ENCODE results near the gene SLIT1.

SLIT1 gene

GRCh38 chr10:97175586-97175985 lies 10.2 kb downstream of the SLIT1 start:
- DNase-seq (ENCODE audit: insufficient read length, low spot score) (no peak), FAIRE-seq (no peak)

- no peak for FAIRE-seq
Measured at GRCh38 chr10:97174941-97175340, 10.8 kb downstream of the SLIT1 start.

GRCh38 chr10:97174276-97174775 lies 11.4 kb downstream of the SLIT1 start:
- FAIRE-seq (no peak), DNase-seq (ENCODE audit: insufficient read length, low spot score) (no peak)

More at GRCh38 chr10:97174941-97175340, 10.8 kb downstream of the SLIT1 start:
- DNase-seq (ENCODE audit: insufficient read length, low spot score) = no peak

- DNase-seq (ENCODE audit: insufficient read length, low spot score) (no peak), FAIRE-seq (no peak)
Measured at GRCh38 chr10:97173036-97173435, 12.7 kb downstream of the SLIT1 start.

GRCh38 chr10:97171001-97171400 lies 14.8 kb downstream of the SLIT1 start:
- no peak for FAIRE-seq
- no peak for DNase-seq (ENCODE audit: insufficient read length, low spot score)

GRCh38 chr10:97169911-97170693 lies 15.7 kb downstream of the SLIT1 start:
- DNase-seq (ENCODE audit: insufficient read length, low spot score) (peak; percentile 13), FAIRE-seq (no peak)

GRCh38 chr10:97169063-97169462 lies 16.7 kb downstream of the SLIT1 start:
- DNase-seq (ENCODE audit: insufficient read length, low spot score) = no peak
- FAIRE-seq = no peak

- FAIRE-seq (no peak), DNase-seq (ENCODE audit: insufficient read length, low spot score) (no peak)
Measured at GRCh38 chr10:97168645-97169044, 17.1 kb downstream of the SLIT1 start.

GRCh38 chr10:97165499-97165898 lies 20.3 kb downstream of the SLIT1 start:
- no peak for DNase-seq (ENCODE audit: insufficient read length, low spot score)
- FAIRE-seq = no peak

- FAIRE-seq = no peak
- DNase-seq (ENCODE audit: insufficient read length, low spot score) = no peak
Measured at GRCh38 chr10:97163781-97164501, 21.8 kb downstream of the SLIT1 start.

- DNase-seq (ENCODE audit: insufficient read length, low spot score) (no peak), FAIRE-seq (no peak)
Measured at GRCh38 chr10:97163181-97163580, 22.6 kb downstream of the SLIT1 start.

- FAIRE-seq = no peak
- DNase-seq (ENCODE audit: insufficient read length, low spot score) = no peak
Measured at GRCh38 chr10:97159646-97160305, 26.0 kb downstream of the SLIT1 start.

GRCh38 chr10:97157578-97158095 lies 28.1 kb downstream of the SLIT1 start:
- FAIRE-seq (no peak), DNase-seq (ENCODE audit: insufficient read length, low spot score) (no peak)

GRCh38 chr10:97154781-97155180 lies 31.0 kb downstream of the SLIT1 start:
- DNase-seq (ENCODE audit: insufficient read length, low spot score) (no peak), FAIRE-seq (no peak)

GRCh38 chr10:97154162-97154561 lies 31.6 kb downstream of the SLIT1 start:
- DNase-seq (ENCODE audit: insufficient read length, low spot score) (no peak), FAIRE-seq (no peak)

- DNase-seq (ENCODE audit: insufficient read length, low spot score) = no peak
- no peak for FAIRE-seq
Measured at GRCh38 chr10:97153270-97153850, 32.4 kb downstream of the SLIT1 start.

- FAIRE-seq (no peak), DNase-seq (ENCODE audit: insufficient read length, low spot score) (no peak)
Measured at GRCh38 chr10:97151307-97151914, 34.3 kb downstream of the SLIT1 start.

- FAIRE-seq = no peak
Measured at GRCh38 chr10:97150616-97151015, 35.1 kb downstream of the SLIT1 start.

GRCh38 chr10:97150013-97150595 lies 35.7 kb downstream of the SLIT1 start:
- DNase-seq (ENCODE audit: insufficient read length, low spot score) (no peak), FAIRE-seq (no peak)

More at GRCh38 chr10:97150616-97151015, 35.1 kb downstream of the SLIT1 start:
- no peak for DNase-seq (ENCODE audit: insufficient read length, low spot score)

GRCh38 chr10:97149079-97149531 lies 36.7 kb downstream of the SLIT1 start:
- DNase-seq (ENCODE audit: insufficient read length, low spot score) = no peak
- FAIRE-seq = no peak

All from HTR-8/SVneo (cell line).